HG02588 (cell line): ENCODE measurements around the gene NFIB.

ENCODE experiments used
- ATAC-seq: cut with Tn5 transposase; IDR thresholded peaks from one replicate; pipeline ENCODE4 v1.9.1; 2021; ENCODE audit warnings: mild to moderate bottlenecking, moderate library complexity; ENCODE audit not compliant: unreplicated experiment

NFIB gene

GRCh38 chr9:14249527-14249926 is 64.4 kb downstream of the NFIB start:
- no peak for ATAC-seq

- no peak for ATAC-seq
These were observed 65.8 kb downstream of the NFIB start for GRCh38 chr9:14248149-14248548.

- ATAC-seq = no peak
These were observed 66.4 kb downstream of the NFIB start for GRCh38 chr9:14247577-14247976.

GRCh38 chr9:14246951-14247350 is 67.0 kb downstream of the NFIB start:
- no peak for ATAC-seq

- ATAC-seq = no peak
These were observed 67.9 kb downstream of the NFIB start for GRCh38 chr9:14245901-14246525.

- ATAC-seq = no peak
These were observed 70.4 kb downstream of the NFIB start for GRCh38 chr9:14243514-14244042.

- ATAC-seq = no peak
These were observed 71.7 kb downstream of the NFIB start for GRCh38 chr9:14242150-14242805.

- ATAC-seq = no peak
These were observed 73.4 kb downstream of the NFIB start for GRCh38 chr9:14240537-14240936.

- ATAC-seq = no peak
These were observed 75.4 kb downstream of the NFIB start for GRCh38 chr9:14238518-14238917.

GRCh38 chr9:14238079-14238478 is 75.9 kb downstream of the NFIB start:
- no peak for ATAC-seq

- no peak for ATAC-seq
These were observed 77.3 kb downstream of the NFIB start for GRCh38 chr9:14236591-14236990.

- no peak for ATAC-seq
These were observed 81.8 kb downstream of the NFIB start for GRCh38 chr9:14232111-14232510.

- ATAC-seq = no peak
These were observed 82.5 kb downstream of the NFIB start for GRCh38 chr9:14231196-14231990.

- no peak for ATAC-seq
These were observed 85.3 kb downstream of the NFIB start for GRCh38 chr9:14228602-14229001.

- ATAC-seq = no peak
These were observed 86.9 kb downstream of the NFIB start for GRCh38 chr9:14226855-14227532.

GRCh38 chr9:14223081-14223480 is 90.9 kb downstream of the NFIB start:
- ATAC-seq = no peak

- ATAC-seq = no peak
These were observed 91.6 kb downstream of the NFIB start for GRCh38 chr9:14222149-14222835.

GRCh38 chr9:14221558-14221957 is 92.4 kb downstream of the NFIB start:
- ATAC-seq = no peak

- no peak for ATAC-seq
These were observed 92.8 kb downstream of the NFIB start for GRCh38 chr9:14221119-14221518.

- no peak for ATAC-seq
These were observed 93.7 kb downstream of the NFIB start for GRCh38 chr9:14220256-14220655.

- no peak for ATAC-seq
These were observed 94.1 kb downstream of the NFIB start for GRCh38 chr9:14219850-14220249.
